ENCODE results near the gene MISP3. TPM values are rescaled to one million over a fixed set of nuclear protein-coding genes. Genes with fewer than 3 reads are reported as not detected.

MISP3 gene
- total RNA-seq, 6 experiments from 2014 or later: 0.62 to 1.2 (median 0.88) TPM

DNA sequence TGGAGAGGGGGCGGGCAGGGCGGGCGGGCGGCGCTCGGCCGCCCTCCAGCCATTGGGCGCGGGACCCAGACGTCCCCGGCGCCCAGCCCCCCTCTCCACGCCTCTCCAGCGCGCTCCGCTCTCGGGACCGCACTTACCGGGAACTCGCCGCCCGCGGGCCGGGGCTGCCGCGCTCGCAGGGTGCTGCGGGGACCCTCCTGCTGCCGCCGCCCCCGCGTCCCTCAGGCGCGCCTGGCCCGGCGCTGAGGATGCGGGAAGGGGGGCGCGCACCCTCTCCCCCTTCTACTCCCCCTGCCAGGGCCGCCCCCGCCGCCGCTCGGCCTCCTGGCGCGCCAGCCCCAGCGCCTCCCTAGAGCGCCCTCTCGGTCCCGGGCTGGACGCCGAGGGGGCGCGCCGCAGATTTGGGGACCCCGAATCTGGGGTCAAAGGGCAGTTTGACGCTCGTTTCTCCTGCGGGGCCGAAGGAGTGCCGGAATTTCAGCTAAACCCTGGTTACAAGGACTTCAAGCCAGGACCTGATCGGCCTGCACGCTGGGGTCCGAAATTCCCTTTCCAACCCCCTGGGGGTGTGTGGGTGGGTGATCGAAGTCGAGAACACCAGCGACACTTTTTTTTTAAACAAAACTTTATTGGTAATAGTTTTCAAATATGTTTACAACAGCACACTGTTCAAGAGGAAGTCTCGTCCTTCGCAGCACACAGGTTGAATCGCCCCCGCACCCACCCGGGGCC lies 18.7 kb downstream of the MISP3 start:
- peaks cover 15% of the 10 kb centered on the region for H3K4me1 Mint-ChIP-seq (ENCODE audit: low read depth)

DNA sequence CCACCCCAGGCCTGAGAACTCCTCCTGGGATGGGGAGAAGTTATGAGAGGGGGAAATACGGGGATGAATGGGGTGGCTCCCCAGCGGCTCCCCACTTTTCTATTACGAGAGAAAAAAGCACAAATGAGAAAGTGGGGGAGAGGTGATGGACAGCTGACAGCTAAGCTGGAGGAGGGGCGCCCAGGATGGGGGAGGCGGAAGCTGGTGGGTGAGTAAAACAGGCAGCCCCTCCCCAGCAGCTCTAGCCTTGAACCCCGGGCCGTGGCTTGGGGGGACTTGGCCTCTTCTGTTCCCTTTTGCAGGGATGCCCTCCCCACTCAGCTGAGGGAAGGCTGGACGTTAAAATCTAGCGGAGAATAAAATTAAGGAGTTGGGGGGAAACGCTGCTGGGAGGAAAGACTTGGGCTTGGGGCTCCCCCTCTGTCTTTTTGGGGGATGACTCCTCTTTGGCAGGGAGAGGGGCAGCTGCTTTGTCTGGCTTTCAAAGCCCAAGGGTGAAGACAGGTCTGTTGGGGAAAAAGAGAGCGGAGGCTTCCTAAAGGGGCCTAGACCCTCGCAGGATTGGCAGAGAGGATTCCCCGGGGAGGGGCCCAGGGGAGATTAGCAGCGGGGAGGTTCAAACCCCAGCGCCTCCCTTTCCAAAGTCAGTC lies 19.4 kb downstream of the MISP3 start:
- peak overlapping the region; percentile 83 for H3K27ac Mint-ChIP-seq
- TF ChIP-seq, protein P1, sequence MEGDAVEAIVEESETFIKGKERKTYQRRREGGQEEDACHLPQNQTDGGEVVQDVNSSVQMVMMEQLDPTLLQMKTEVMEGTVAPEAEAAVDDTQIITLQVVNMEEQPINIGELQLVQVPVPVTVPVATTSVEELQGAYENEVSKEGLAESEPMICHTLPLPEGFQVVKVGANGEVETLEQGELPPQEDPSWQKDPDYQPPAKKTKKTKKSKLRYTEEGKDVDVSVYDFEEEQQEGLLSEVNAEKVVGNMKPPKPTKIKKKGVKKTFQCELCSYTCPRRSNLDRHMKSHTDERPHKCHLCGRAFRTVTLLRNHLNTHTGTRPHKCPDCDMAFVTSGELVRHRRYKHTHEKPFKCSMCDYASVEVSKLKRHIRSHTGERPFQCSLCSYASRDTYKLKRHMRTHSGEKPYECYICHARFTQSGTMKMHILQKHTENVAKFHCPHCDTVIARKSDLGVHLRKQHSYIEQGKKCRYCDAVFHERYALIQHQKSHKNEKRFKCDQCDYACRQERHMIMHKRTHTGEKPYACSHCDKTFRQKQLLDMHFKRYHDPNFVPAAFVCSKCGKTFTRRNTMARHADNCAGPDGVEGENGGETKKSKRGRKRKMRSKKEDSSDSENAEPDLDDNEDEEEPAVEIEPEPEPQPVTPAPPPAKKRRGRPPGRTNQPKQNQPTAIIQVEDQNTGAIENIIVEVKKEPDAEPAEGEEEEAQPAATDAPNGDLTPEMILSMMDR (IDR thresholded peaks at IDR 0.05): no peak
- H3K36me3 Mint-ChIP-seq (ENCODE audit: low read depth): peaks cover 28% of the 10 kb centered on the region
- peaks cover 15% of the 10 kb centered on the region for H3K4me1 Mint-ChIP-seq (ENCODE audit: low read depth)
- H3K4me3 Mint-ChIP-seq: peak overlapping the region; percentile 93
- H3K27me3 Mint-ChIP-seq (ENCODE audit: insufficient read depth): peaks cover 5% of the 10 kb centered on the region
- DNase-seq: no peak
- peaks cover 20% of the 10 kb centered on the region for H3K9me3 Mint-ChIP-seq

More for the DNA sequence above, 18.7 kb downstream of the MISP3 start:
- peak; percentile 43 for DNase-seq
- Mint-ChIP-seq H3K9me3 (peaks cover 20% of the 10 kb centered on the region), H3K36me3 (ENCODE audit: low read depth) (peaks cover 24% of the 10 kb centered on the region), H3K27ac (peak overlapping the region; percentile 83), H3K4me3 (peak overlapping the region; percentile 93), H3K27me3 (ENCODE audit: insufficient read depth) (peaks cover 5% of the 10 kb centered on the region)
- TF ChIP-seq, protein P1 (IDR thresholded peaks at IDR 0.05): peak; percentile 61

DNA sequence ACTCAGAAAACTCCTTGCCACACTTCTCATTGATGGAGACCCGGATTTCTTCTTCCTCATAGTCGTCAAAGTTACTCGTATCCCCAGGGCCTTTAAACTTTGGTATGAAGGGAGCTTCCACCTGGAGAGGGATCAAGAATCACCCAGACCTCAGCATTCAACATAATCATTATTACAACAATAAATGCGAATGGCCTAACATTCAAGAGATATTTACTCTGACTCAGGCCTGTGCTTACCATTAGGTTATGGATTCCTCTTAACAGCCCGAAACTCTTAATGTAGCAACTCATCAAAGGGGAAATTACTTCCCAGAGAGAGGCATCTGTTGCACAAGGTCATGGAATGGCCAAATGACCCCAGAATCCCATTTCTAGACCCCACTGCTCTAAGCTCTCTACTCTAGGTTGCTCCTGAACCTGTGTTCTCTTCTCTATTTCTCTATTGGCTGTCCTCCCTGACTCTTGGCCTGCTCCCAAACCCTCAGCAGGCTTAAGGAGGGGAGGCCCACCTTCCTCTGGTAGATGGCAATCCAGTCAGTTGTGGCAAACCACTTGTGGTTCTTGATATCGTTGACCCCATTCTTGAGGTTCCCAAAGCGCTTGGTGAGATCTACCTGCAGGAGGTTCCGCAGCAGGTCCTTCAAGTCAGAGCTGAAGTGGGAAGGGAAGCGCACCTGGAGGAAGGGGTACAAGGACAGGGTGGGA lies 20.7 kb downstream of the MISP3 start:
- peaks cover 15% of the 10 kb centered on the region for H3K4me1 Mint-ChIP-seq (ENCODE audit: low read depth)
- H3K9me3 Mint-ChIP-seq: peaks cover 20% of the 10 kb centered on the region
- no peak overlapping the region; the same call in 1 of the 2 replicates for H3K4me3 Mint-ChIP-seq
- H3K27me3 Mint-ChIP-seq (ENCODE audit: insufficient read depth): peaks cover 5% of the 10 kb centered on the region
- no peak overlapping the region for H3K27ac Mint-ChIP-seq
- TF ChIP-seq, protein P1 (IDR thresholded peaks at IDR 0.05): no peak
- DNase-seq: no peak
- peaks cover 35% of the 10 kb centered on the region for H3K36me3 Mint-ChIP-seq (ENCODE audit: low read depth)

DNA sequence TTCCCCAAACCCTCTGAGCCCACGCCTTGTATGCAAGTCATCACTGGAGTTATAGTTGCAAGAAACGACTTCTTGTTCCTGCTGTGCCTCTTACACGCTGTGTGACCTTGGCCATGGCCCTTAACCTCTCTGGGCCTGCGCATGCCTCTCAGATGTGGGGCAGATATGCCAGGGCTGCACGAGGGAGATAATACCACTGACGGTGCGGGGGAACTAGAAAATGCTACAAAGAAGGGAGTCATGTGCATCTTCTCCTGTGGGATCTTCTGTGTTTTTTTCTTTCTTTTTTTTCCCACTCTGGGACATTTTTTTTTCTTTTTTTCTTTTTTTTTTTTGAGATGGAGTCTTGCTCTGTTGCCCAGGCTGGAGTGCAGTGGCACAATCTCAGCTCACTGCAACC lies 22.3 kb downstream of the MISP3 start:
- Mint-ChIP-seq H3K27ac (no peak overlapping the region), H3K4me1 (ENCODE audit: low read depth) (peaks cover 10% of the 10 kb centered on the region), H3K9me3 (peaks cover 20% of the 10 kb centered on the region), H3K4me3 (no peak overlapping the region), H3K27me3 (ENCODE audit: insufficient read depth) (peaks cover 5% of the 10 kb centered on the region), H3K36me3 (ENCODE audit: low read depth) (peaks cover 30% of the 10 kb centered on the region)
- TF ChIP-seq, protein P1 (IDR thresholded peaks at IDR 0.05): no peak
- no peak for DNase-seq

DNA sequence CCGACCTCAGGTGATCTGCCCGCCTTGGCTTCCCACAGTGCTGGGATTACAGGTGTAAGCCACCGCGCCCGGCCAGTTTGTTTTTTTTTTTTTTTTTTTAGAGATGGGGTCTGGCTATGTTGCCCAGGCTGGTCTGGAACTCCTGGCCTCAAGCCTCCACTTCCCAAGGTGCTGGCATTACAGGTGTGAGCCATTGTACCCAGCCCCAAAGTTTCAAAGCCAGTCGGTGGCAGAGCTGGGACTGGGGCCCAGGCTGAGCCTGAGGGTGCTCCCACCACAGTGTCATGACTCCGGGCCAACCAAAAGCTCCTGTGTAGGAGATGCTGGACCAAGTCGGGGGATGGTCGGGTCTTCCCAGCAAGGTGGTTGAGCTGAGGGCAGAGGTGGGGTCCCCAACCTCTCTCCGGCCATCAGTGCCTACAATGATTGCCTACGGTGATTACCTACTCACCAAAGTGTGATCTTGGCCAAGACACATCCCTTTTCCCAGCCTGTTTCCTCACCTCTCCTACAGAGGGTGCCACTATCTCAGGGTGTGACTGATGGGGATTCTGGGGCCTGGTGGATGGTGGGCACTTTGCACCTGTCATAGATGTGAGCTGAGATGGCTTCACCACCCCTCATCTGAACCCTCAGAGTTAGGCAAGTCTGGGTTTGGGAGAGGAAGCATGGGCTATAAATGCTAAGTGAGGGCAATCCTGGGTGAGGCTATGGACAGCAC lies 23.8 kb downstream of the MISP3 start:
- no peak overlapping the region for H3K4me3 Mint-ChIP-seq
- H3K36me3 Mint-ChIP-seq (ENCODE audit: low read depth): peaks cover 34% of the 10 kb centered on the region
- TF ChIP-seq, protein P1 (IDR thresholded peaks at IDR 0.05): no peak
- peaks cover 7% of the 10 kb centered on the region for H3K4me1 Mint-ChIP-seq (ENCODE audit: low read depth)
- H3K9me3 Mint-ChIP-seq: peaks cover 20% of the 10 kb centered on the region
- peaks cover 4% of the 10 kb centered on the region for H3K27me3 Mint-ChIP-seq (ENCODE audit: insufficient read depth)
- no peak overlapping the region for H3K27ac Mint-ChIP-seq
- DNase-seq: no peak

All from HFFc6 (cell line).